HepG2 (cell line): ENCODE measurements around the gene EPHA1. TPM values are rescaled to one million over a fixed set of nuclear protein-coding genes. Genes with fewer than 3 reads are reported as not detected.

Source experiments
- CEBPG ChIP-seq: IDR thresholded peaks from 2 replicates; pipeline ENCODE4 v1.6.1; 2016
- DR1 ChIP-seq: sonication (generic); formaldehyde crosslinking; IDR thresholded peaks from 2 replicates; pipeline ENCODE4 v1.8.0; 2021; ENCODE audit warnings: mild to moderate bottlenecking, missing genetic modification reagents, inconsistent platforms
- EED ChIP-seq: sonication (generic); formaldehyde crosslinking; IDR thresholded peaks from 2 replicates; pipeline ENCODE4 v1.5.0; 2020; ENCODE audit warnings: mild to moderate bottlenecking, missing genetic modification reagents
- ETV6 ChIP-seq: sonication (generic); formaldehyde crosslinking; conservative IDR thresholded peaks from 2 replicates; pipeline ENCODE4 v1.4.0; 2020; ENCODE audit warnings: missing genetic modification reagents
- HCFC1 ChIP-seq: fragments of 150-350 bp; IDR thresholded peaks from 2 replicates; pipeline ENCODE4 v1.6.1; 2014; ENCODE audit warnings: low read depth, low read length
- IRX3 ChIP-seq: sonication (generic); formaldehyde crosslinking; IDR thresholded peaks from 2 replicates; pipeline ENCODE4 v1.8.1; 2023; ENCODE audit warnings: mild to moderate bottlenecking, low read depth, missing genetic modification reagents, borderline replicate concordance
- JUND ChIP-seq: sonication (generic); formaldehyde crosslinking; IDR thresholded peaks from 2 replicates; pipeline ENCODE4 v1.8.0; 2022; ENCODE audit warnings: mild to moderate bottlenecking, missing genetic modification reagents
- KAT2B ChIP-seq: fragments of 150-350 bp; IDR thresholded peaks from 2 replicates; pipeline ENCODE4 v1.6.1; 2014; ENCODE audit warnings: low read depth, low read length, borderline replicate concordance
- KDM6A ChIP-seq: IDR thresholded peaks from 2 replicates; pipeline ENCODE4 v1.6.1; 2016; ENCODE audit warnings: low read depth
- LCORL ChIP-seq, 2 experiments: fragments of 450-650 bp in 1 of 2; sonication (generic) in 1 of 2; formaldehyde crosslinking in 1 of 2; IDR thresholded peaks; 2 replicates each; pipeline versions ENCODE4 v1.5.0 to v1.6.1; 2017 to 2020; ENCODE audit warnings: antibody characterized with exemption in 1 of 2, missing genetic modification reagents in 1 of 2
- NFYC ChIP-seq: IDR thresholded peaks from 2 replicates; pipeline ENCODE4 v1.6.1; 2016; ENCODE audit warnings: missing genetic modification reagents, missing compliant biosample characterization
- NPAS2 ChIP-seq: sonication (generic); formaldehyde crosslinking; IDR thresholded peaks from 2 replicates; pipeline ENCODE4 v1.8.0; 2022; ENCODE audit warnings: mild to moderate bottlenecking, missing genetic modification reagents, borderline replicate concordance
- NR2C2 ChIP-seq: sonication (generic); formaldehyde crosslinking; IDR thresholded peaks from 2 replicates; pipeline ENCODE4 v1.4.0; 2020; ENCODE audit warnings: missing genetic modification reagents, mild to moderate bottlenecking, moderate library complexity, borderline replicate concordance
- PCBP1 ChIP-seq: fragments of 200-400 bp; formaldehyde crosslinking; IDR thresholded peaks from 2 replicates; pipeline ENCODE4 v1.6.1; 2017; ENCODE audit warnings: mild to moderate bottlenecking, low read depth, low read length, borderline replicate concordance
- RFXANK ChIP-seq: IDR thresholded peaks from 2 replicates; pipeline ENCODE4 v1.6.1; 2016
- TRAFD1 ChIP-seq: sonication (generic); formaldehyde crosslinking; IDR thresholded peaks from 2 replicates; pipeline ENCODE4 v1.5.1; 2020; ENCODE audit warnings: missing genetic modification reagents, mild to moderate bottlenecking, borderline replicate concordance
- ZBTB20 ChIP-seq: sonication (generic); formaldehyde crosslinking; IDR thresholded peaks from 2 replicates; pipeline ENCODE4 v1.8.1; 2023; ENCODE audit warnings: missing genetic modification reagents, low read depth, mild to moderate bottlenecking, borderline replicate concordance
- ZNF292 ChIP-seq: sonication (generic); formaldehyde crosslinking; IDR thresholded peaks from 2 replicates; pipeline ENCODE4 v1.8.1; 2022; ENCODE audit warnings: mild to moderate bottlenecking, low read depth, missing genetic modification reagents, borderline replicate concordance
- ZNF343 ChIP-seq: sonication (generic); formaldehyde crosslinking; IDR thresholded peaks from 2 replicates; pipeline ENCODE4 v1.4.0; 2020; ENCODE audit warnings: mild to moderate bottlenecking, missing genetic modification reagents
- ZNF547 ChIP-seq: sonication (generic); formaldehyde crosslinking; IDR thresholded peaks from 2 replicates; pipeline ENCODE4 v1.5.1; 2020; ENCODE audit warnings: mild to moderate bottlenecking, missing genetic modification reagents
- ZNF558 ChIP-seq: sonication (generic); formaldehyde crosslinking; IDR thresholded peaks from 2 replicates; pipeline ENCODE4 v1.9.0; 2022; ENCODE audit warnings: mild to moderate bottlenecking, missing genetic modification reagents, borderline replicate concordance
- ZNF615 ChIP-seq: sonication (generic); formaldehyde crosslinking; IDR thresholded peaks from 2 replicates; pipeline ENCODE4 v1.5.0; 2020; ENCODE audit warnings: mild to moderate bottlenecking, missing genetic modification reagents, borderline replicate concordance
- ZNF775 ChIP-seq: sonication (generic); formaldehyde crosslinking; IDR thresholded peaks from 2 replicates; pipeline ENCODE4 v1.4.0; 2020; ENCODE audit warnings: missing genetic modification reagents, mild to moderate bottlenecking, moderate library complexity, borderline replicate concordance
- polyA plus RNA-seq, 8 experiments: library from polyadenylated mRNA; depleted of rRNA in 3 of 8; stranded (reverse) in 7 of 8; unstranded in 1 of 8; fragments of >200 nt; fragmentation: Illumina TruSeq in 4 of 8; extraction: Trizol in 4 of 8; gene quantifications; 2 replicates each; pipeline versions ENCODE4 v1.2.1 to v1.2.3, GENCODE V29; 2011 to 2016; ENCODE audit warnings: low read depth in 4 of 8, missing spikeins in 1 of 8, mixed read lengths in 1 of 8; ENCODE audit not compliant: insufficient read depth in 1 of 8
- total RNA-seq, 5 experiments: library from RNA; depleted of rRNA; stranded (reverse); fragments of >200 nt; fragmentation: Illumina TruSeq; extraction: Trizol; gene quantifications; 2 replicates each; pipeline ENCODE4 v1.2.3, GENCODE V29; 2016; ENCODE audit warnings: low read depth in 1 of 5
- TF ChIP-seq, protein P1 (sequence below): sonication (generic); formaldehyde crosslinking; IDR thresholded peaks from 2 replicates; pipeline ENCODE4 v1.5.0; 2020; ENCODE audit warnings: missing genetic modification reagents
- TF ChIP-seq, protein P2 (sequence below): sonication (generic); formaldehyde crosslinking; IDR thresholded peaks from 2 replicates; pipeline ENCODE4 v1.4.0; 2020; ENCODE audit warnings: missing genetic modification reagents

EPHA1 gene
- total and polyA plus RNA-seq, 2 of the 13 experiments (the other 11 are each of a cell fraction or from before 2014, with no cell fraction given), result 4.6 to 17.1 TPM

- no peak for TF ChIP-seq TRAFD1
- no peak for TF ChIP-seq DR1
- TF ChIP-seq LCORL (IDR thresholded peaks at IDR 0.05), result no peak
- TF ChIP-seq LCORL (CRISPR knock-in tag; IDR thresholded peaks at IDR 0.05), result peak; percentile 96
- TF ChIP-seq KAT2B, result no peak
- TF ChIP-seq ZNF775 (CRISPR knock-in tag), result no peak
- TF ChIP-seq HCFC1, result no peak
- TF ChIP-seq ETV6 (CRISPR knock-in tag), result no peak
- TF ChIP-seq ZNF615 (CRISPR knock-in tag), result no peak
- TF ChIP-seq NR2C2, result peak; percentile 79
- TF ChIP-seq ZNF343 (CRISPR knock-in tag), result no peak
- TF ChIP-seq NPAS2 (CRISPR knock-in tag), result no peak
- TF ChIP-seq, protein P1, sequence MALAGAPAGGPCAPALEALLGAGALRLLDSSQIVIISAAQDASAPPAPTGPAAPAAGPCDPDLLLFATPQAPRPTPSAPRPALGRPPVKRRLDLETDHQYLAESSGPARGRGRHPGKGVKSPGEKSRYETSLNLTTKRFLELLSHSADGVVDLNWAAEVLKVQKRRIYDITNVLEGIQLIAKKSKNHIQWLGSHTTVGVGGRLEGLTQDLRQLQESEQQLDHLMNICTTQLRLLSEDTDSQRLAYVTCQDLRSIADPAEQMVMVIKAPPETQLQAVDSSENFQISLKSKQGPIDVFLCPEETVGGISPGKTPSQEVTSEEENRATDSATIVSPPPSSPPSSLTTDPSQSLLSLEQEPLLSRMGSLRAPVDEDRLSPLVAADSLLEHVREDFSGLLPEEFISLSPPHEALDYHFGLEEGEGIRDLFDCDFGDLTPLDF (CRISPR knock-in tag), result 0 out of 2 replicates have a peak, but pooled peaks have one; percentile 43
- TF ChIP-seq CEBPG (CRISPR knock-in tag), result peak; percentile 68
- TF ChIP-seq PCBP1, result no peak
- TF ChIP-seq, protein P2, sequence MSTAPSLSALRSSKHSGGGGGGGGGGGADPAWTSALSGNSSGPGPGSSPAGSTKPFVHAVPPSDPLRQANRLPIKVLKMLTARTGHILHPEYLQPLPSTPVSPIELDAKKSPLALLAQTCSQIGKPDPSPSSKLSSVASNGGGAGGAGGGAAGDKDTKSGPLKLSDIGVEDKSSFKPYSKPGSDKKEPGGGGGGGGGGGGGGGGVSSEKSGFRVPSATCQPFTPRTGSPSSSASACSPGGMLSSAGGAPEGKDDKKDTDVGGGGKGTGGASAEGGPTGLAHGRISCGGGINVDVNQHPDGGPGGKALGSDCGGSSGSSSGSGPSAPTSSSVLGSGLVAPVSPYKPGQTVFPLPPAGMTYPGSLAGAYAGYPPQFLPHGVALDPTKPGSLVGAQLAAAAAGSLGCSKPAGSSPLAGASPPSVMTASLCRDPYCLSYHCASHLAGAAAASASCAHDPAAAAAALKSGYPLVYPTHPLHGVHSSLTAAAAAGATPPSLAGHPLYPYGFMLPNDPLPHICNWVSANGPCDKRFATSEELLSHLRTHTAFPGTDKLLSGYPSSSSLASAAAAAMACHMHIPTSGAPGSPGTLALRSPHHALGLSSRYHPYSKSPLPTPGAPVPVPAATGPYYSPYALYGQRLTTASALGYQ (CRISPR knock-in tag), result peak; percentile 56; the same call in 1 of the 2 replicates
- TF ChIP-seq NFYC (CRISPR knock-in tag), result no peak
- no peak for TF ChIP-seq IRX3 (CRISPR knock-in tag)
- no peak for TF ChIP-seq RFXANK (CRISPR knock-in tag)
- TF ChIP-seq ZBTB20 (CRISPR knock-in tag), result peak; percentile 74; the same call in 1 of the 2 replicates
- no peak for TF ChIP-seq EED (CRISPR knock-in tag)
- TF ChIP-seq KDM6A (CRISPR knock-in tag), result peak; percentile 69
- TF ChIP-seq ZNF547, result peak; percentile 75
- peak; percentile 93; the same call in 1 of the 2 replicates for TF ChIP-seq ZNF292 (CRISPR knock-in tag)
- TF ChIP-seq ZNF558, result 0 out of 2 replicates have a peak, but pooled peaks have one; percentile 52
- TF ChIP-seq JUND (CRISPR knock-in tag), result peak; percentile 55; the same call in 1 of the 2 replicates
Measured at GRCh38 chr7:143395187-143396149, 13.2 kb downstream of the EPHA1 start (continued).
